ENCODE measurements around the gene LDLRAD4.

The LDLRAD4 gene

GRCh38 chr18:13412017-13412416, 193.5 kb downstream of the LDLRAD4 start:
- Histone ChIP-seq H2AFZ (ENCODE audit: low read depth, low read length, severe bottlenecking) (no peak overlapping the region), H3K36me3 (ENCODE audit: low read length) (no peaks in the 10 kb centered on the region), H3K4me3 (ENCODE audit: insufficient read depth, low read length, poor library complexity, severe bottlenecking) (no peak overlapping the region), H3F3A (ENCODE audit: insufficient read depth) (no peaks in the 10 kb centered on the region), H3K9me3 (ENCODE audit: insufficient read depth, low read length) (no peaks in the 10 kb centered on the region), H3K27ac (ENCODE audit: low read depth, low read length) (no peak overlapping the region), H3K4me2 (ENCODE audit: low read depth, low read length, poor library complexity, severe bottlenecking) (no peak overlapping the region), H3K27me3 (ENCODE audit: low read length) (no peaks in the 10 kb centered on the region), H3K9ac (ENCODE audit: low read length) (no peak overlapping the region), H3K79me2 (ENCODE audit: insufficient read depth, low read length) (no peaks in the 10 kb centered on the region), H4K20me1 (ENCODE audit: low read depth, low read length) (no peaks in the 10 kb centered on the region), H3K9me2 (replicated peaks; ENCODE audit: insufficient read depth, low read length) (no peaks in the 10 kb centered on the region)
- TF ChIP-seq EZH2phosphoT487 (conservative IDR thresholded peaks at IDR 0.05; ENCODE audit: low read length): no peak
- TF ChIP-seq CTCF (IDR thresholded peaks at IDR 0.05; ENCODE audit: insufficient read depth, low read length, poor library complexity, severe bottlenecking): no peak

- H3K4me3 ChIP-seq (ENCODE audit: insufficient read depth, low read length, poor library complexity, severe bottlenecking): no peak overlapping the region
- H3K27me3 ChIP-seq (ENCODE audit: low read length): no peaks in the 10 kb centered on the region
- H4K20me1 ChIP-seq (ENCODE audit: low read depth, low read length): no peaks in the 10 kb centered on the region
- no peaks in the 10 kb centered on the region for H3K36me3 ChIP-seq (ENCODE audit: low read length)
- no peak overlapping the region for H3K4me2 ChIP-seq (ENCODE audit: low read depth, low read length, poor library complexity, severe bottlenecking)
- H2AFZ ChIP-seq (ENCODE audit: low read depth, low read length, severe bottlenecking): no peak overlapping the region
- TF ChIP-seq EZH2phosphoT487 (conservative IDR thresholded peaks at IDR 0.05; ENCODE audit: low read length): no peak
- TF ChIP-seq CTCF (IDR thresholded peaks at IDR 0.05; ENCODE audit: insufficient read depth, low read length, poor library complexity, severe bottlenecking): no peak
- no peaks in the 10 kb centered on the region for H3K9me2 ChIP-seq (replicated peaks; ENCODE audit: insufficient read depth, low read length)
- no peak overlapping the region for H3K9ac ChIP-seq (ENCODE audit: low read length)
- H3K79me2 ChIP-seq (ENCODE audit: insufficient read depth, low read length): no peaks in the 10 kb centered on the region
- no peak overlapping the region for H3K27ac ChIP-seq (ENCODE audit: low read depth, low read length)
- no peaks in the 10 kb centered on the region for H3K9me3 ChIP-seq (ENCODE audit: insufficient read depth, low read length)
- H3F3A ChIP-seq (ENCODE audit: insufficient read depth): no peaks in the 10 kb centered on the region
Measured at GRCh38 chr18:13412901-13413300, 194.3 kb downstream of the LDLRAD4 start.

- Histone ChIP-seq H3K9me2 (replicated peaks; ENCODE audit: insufficient read depth, low read length) (no peaks in the 10 kb centered on the region), H3K79me2 (ENCODE audit: insufficient read depth, low read length) (no peaks in the 10 kb centered on the region), H3K4me3 (ENCODE audit: insufficient read depth, low read length, poor library complexity, severe bottlenecking) (no peak overlapping the region), H3K4me2 (ENCODE audit: low read depth, low read length, poor library complexity, severe bottlenecking) (no peak overlapping the region), H3K9ac (ENCODE audit: low read length) (no peak overlapping the region), H3F3A (ENCODE audit: insufficient read depth) (no peaks in the 10 kb centered on the region), H3K27me3 (ENCODE audit: low read length) (no peaks in the 10 kb centered on the region), H2AFZ (ENCODE audit: low read depth, low read length, severe bottlenecking) (no peak overlapping the region), H3K9me3 (ENCODE audit: insufficient read depth, low read length) (no peaks in the 10 kb centered on the region), H3K36me3 (ENCODE audit: low read length) (no peaks in the 10 kb centered on the region), H3K27ac (ENCODE audit: low read depth, low read length) (no peak overlapping the region), H4K20me1 (ENCODE audit: low read depth, low read length) (no peaks in the 10 kb centered on the region)
- TF ChIP-seq EZH2phosphoT487 (conservative IDR thresholded peaks at IDR 0.05; ENCODE audit: low read length): no peak
- TF ChIP-seq CTCF (IDR thresholded peaks at IDR 0.05; ENCODE audit: insufficient read depth, low read length, poor library complexity, severe bottlenecking): no peak
Measured at GRCh38 chr18:13414102-13414501, 195.5 kb downstream of the LDLRAD4 start.

All from SU-DHL-6 (cell line).